Neuron (in vitro differentiated cells): Measurements from ENCODE around the gene FAM227B.
"Not testable (repeated sequence)": the region's sequence is repeated elsewhere in the genome, so short reads cannot be mapped to it uniquely, and the experiment has no call there.

ENCODE experiments used
- H2AFZ ChIP-seq: one replicate; pipeline ENCODE4 v1.6.1; 2013; ENCODE audit warnings: low read depth, mild to moderate bottlenecking, inconsistent platforms, low read length, moderate library complexity
- H3K27me3 ChIP-seq: one replicate; pipeline ENCODE4 v1.6.1; 2013; ENCODE audit warnings: low read length; ENCODE audit not compliant: insufficient read depth
- H3K36me3 ChIP-seq: one replicate; pipeline ENCODE4 v1.6.1; 2013; ENCODE audit warnings: low read length; ENCODE audit not compliant: insufficient read depth
- H3K4me1 ChIP-seq: one replicate; pipeline ENCODE4 v1.6.1; 2013; ENCODE audit warnings: low read length; ENCODE audit not compliant: insufficient read depth
- H3K4me3 ChIP-seq: 2 replicates; pipeline ENCODE4 v1.5.1; 2013; ENCODE audit warnings: mild to moderate bottlenecking, low read length, moderate library complexity
- H3K9me3 ChIP-seq: one replicate; pipeline ENCODE4 v1.6.1; 2013; ENCODE audit warnings: low read length

FAM227B gene

GRCh38 chr15:49412797-49413196 lies 207.8 kb downstream of the FAM227B start:
- no peaks in the 10 kb centered on the region for H3K4me1 ChIP-seq

DNA sequence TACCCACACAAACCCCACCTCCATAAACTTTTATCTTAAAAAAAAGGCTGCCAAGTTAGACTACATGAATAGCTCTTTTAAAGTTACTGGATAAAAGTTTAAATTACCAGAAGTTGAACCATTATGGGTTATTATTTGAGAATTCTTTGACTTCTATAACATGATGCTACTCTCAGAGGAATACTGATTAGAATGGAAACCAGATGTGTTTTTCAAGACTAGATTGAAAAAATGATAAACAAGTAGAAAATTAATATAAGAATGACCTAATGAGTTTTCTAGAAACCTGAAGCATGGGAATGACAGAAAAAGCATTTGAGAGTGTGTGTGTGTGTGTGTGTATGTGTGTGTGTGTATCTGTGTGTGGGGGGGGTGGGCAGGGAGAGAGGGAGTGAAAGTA lies 210.0 kb downstream of the FAM227B start:
- Histone ChIP-seq H3K9me3 (no peaks in the 10 kb centered on the region), H2AFZ (no peak overlapping the region), H3K27me3 (no peaks in the 10 kb centered on the region), H3K4me1 (no peaks in the 10 kb centered on the region), H3K36me3 (no peaks in the 10 kb centered on the region), H3K4me3 (no peak overlapping the region)

More at GRCh38 chr15:49412797-49413196, 207.8 kb downstream of the FAM227B start:
- Histone ChIP-seq H3K27me3 (no peaks in the 10 kb centered on the region), H3K9me3 (no peaks in the 10 kb centered on the region), H3K4me3 (no peak overlapping the region), H3K36me3 (no peaks in the 10 kb centered on the region), H2AFZ (no peak overlapping the region)

DNA sequence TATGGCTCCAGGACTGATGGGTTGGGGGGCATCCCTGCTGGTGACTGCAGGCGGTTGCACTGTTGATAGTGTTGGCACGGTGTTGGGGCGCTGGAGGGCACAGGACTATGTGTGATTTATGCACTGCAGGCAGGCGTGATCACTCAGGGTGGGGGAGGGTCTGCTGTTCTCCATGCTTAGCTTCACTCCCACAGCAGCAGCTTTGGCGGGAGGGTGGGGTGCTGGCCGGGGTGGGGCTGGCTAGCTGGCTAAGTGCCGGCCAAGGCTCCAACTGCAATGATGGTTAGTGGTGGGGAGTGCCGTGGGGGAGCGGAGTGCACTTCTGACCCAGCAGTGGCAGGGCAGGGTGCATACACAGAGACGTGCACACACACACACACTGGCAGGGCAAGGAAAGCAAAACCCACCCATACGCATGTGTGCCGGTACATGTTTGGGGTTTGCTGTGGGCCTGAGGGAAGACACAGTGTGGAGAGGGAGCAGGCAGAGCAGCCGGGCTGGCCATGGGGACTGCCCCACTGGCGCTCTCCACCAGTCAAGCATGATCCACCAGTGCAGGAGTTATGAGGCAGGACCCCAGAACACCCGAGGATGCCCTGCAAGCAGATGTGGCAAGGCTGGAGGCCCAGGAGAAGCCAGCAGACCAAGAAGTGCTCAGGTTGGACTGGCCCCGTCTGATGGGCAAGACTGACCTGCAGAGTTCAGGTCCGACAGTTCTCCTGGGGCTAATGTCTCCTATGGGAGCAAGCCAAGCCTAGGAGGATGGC lies 214.1 kb downstream of the FAM227B start:
- Histone ChIP-seq H3K9me3 (no peaks in the 10 kb centered on the region), H3K4me3 (no peak overlapping the region), H3K4me1 (no peaks in the 10 kb centered on the region), H3K27me3 (no peaks in the 10 kb centered on the region), H2AFZ (no peak overlapping the region), H3K36me3 (no peaks in the 10 kb centered on the region)

DNA sequence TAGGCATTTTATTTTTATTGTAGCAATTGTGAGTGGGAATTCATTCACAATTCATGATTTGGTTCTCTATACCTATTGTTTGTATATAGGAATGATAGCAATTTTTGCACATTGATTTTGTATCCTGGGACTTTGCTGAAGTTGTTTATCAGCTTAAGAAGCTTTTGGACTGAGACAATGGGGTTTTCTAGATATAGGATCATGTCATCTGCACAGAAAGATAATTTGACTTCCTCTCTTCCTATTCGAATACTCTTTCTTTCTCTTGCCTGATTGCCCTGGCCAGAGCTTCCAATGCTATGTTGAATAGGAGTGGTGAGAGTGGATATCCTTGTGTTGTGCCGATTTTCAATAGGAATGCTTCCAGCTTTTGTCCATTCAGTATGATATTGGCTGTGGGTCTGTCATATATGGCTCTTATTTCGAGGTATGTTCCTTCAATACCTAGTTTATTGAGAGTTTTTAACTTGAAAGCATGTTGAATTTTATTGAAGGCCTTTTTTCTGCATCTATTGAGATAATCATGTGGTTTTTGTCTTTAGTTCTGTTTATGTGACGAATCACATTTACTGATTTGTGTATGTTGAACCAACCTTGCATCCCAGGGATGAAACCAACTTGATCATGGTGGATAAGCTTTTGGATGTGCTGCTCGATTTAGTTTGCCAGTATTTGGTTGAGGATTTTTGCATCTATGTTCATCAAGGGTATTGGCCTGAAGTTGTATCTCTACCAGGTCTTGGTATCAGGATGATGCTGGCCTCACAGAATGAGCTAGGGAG lies 217.9 kb downstream of the FAM227B start:
- not testable (repeated sequence) for H3K36me3 ChIP-seq, H3K9me3 ChIP-seq, H3K4me3 ChIP-seq, H3K4me1 ChIP-seq, H2AFZ ChIP-seq, H3K27me3 ChIP-seq

DNA sequence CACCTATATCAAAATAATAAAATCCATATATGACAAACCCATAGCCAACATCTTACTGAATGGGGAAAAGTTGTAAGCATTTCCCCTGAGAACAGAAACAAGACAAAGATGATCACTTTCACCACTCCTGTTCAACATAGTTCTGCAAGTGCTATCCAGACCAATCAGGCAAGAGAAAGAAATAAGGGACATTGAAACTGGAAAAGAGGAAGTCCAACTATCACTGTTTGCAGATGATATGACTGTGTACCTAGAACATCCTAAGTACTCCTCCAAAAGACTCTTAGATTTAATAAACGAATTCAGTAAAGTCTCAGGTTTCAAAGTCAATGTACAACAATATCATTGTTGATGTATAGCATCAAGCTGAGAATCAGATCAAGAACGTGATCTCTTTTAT lies 233.1 kb downstream of the FAM227B start:
- Histone ChIP-seq H3K27me3 (no peaks in the 10 kb centered on the region), H2AFZ (no peak overlapping the region), H3K9me3 (no peaks in the 10 kb centered on the region), H3K4me1 (peaks cover 4% of the 10 kb centered on the region), H3K4me3 (no peak overlapping the region), H3K36me3 (no peaks in the 10 kb centered on the region)

- no peak overlapping the region for H2AFZ ChIP-seq
- peaks cover 6% of the 10 kb centered on the region for H3K4me1 ChIP-seq
- no peaks in the 10 kb centered on the region for H3K9me3 ChIP-seq
- no peaks in the 10 kb centered on the region for H3K27me3 ChIP-seq
- H3K36me3 ChIP-seq, result no peaks in the 10 kb centered on the region
- H3K4me3 ChIP-seq, result no peak overlapping the region
Observed at GRCh38 chr15:49383266-49383665, 237.4 kb downstream of the FAM227B start.

GRCh38 chr15:49382394-49382793 lies 238.2 kb downstream of the FAM227B start:
- Histone ChIP-seq H3K4me1 (peaks cover 6% of the 10 kb centered on the region), H3K4me3 (no peak overlapping the region), H3K36me3 (no peaks in the 10 kb centered on the region), H3K27me3 (no peaks in the 10 kb centered on the region), H3K9me3 (no peaks in the 10 kb centered on the region), H2AFZ (no peak overlapping the region)

GRCh38 chr15:49380912-49381311 lies 239.7 kb downstream of the FAM227B start:
- Histone ChIP-seq H3K27me3 (no peaks in the 10 kb centered on the region), H3K36me3 (no peaks in the 10 kb centered on the region), H3K4me3 (no peak overlapping the region), H3K4me1 (peaks cover 6% of the 10 kb centered on the region), H2AFZ (no peak overlapping the region), H3K9me3 (no peaks in the 10 kb centered on the region)

DNA sequence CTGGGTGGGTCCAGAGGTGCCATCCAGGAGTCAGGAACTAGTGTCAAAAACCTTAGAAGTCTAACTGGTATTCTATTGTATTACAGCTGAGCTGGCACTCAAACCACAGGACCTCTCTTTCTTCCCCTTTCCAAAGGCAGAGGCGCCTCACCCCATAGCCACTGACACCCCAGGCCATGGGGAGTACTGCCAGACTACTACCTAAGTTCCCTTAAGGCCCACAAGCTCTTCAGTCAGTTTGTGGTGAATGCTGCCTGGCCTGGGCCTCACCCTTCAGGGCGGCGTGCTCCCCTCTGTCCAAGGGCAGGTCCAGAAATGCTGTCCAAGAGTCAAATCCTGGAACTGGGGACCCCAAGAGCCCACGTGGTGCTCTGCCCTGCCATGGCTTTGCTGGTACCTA lies 240.6 kb downstream of the FAM227B start:
- Histone ChIP-seq H3K36me3 (no peaks in the 10 kb centered on the region), H2AFZ (no peak overlapping the region), H3K27me3 (no peaks in the 10 kb centered on the region), H3K9me3 (no peaks in the 10 kb centered on the region), H3K4me1 (peaks cover 6% of the 10 kb centered on the region), H3K4me3 (no peak overlapping the region)

- Histone ChIP-seq H3K36me3 (no peaks in the 10 kb centered on the region), H2AFZ (no peak overlapping the region), H3K9me3 (no peaks in the 10 kb centered on the region), H3K4me1 (peaks cover 6% of the 10 kb centered on the region), H3K27me3 (no peaks in the 10 kb centered on the region), H3K4me3 (no peak overlapping the region)
Observed at GRCh38 chr15:49372366-49372765, 248.3 kb downstream of the FAM227B start.

DNA sequence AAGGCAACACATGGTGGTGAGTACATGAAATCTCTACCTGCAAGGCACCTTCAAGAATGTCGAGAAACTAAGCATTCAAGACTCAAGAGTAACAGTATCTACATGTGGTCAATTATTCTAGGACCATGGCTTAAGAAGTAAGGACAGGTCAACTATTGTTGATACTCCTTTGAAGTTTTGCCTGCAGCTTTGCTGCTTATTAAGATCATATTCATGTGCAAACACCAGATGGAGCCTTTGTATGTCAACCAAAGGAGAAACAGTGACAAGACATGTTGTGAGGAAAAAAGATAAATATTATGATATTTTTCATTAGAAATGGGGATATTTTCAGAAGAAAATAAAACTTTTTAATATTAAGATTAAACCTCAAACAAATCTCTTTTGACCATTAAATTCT lies 249.8 kb downstream of the FAM227B start:
- Histone ChIP-seq H3K4me3 (no peak overlapping the region), H2AFZ (no peak overlapping the region), H3K9me3 (no peaks in the 10 kb centered on the region), H3K36me3 (no peaks in the 10 kb centered on the region), H3K27me3 (no peaks in the 10 kb centered on the region), H3K4me1 (peaks cover 6% of the 10 kb centered on the region)

GRCh38 chr15:49366496-49366895 lies 254.1 kb downstream of the FAM227B start:
- H3K4me3 ChIP-seq, result no peak overlapping the region
- H3K4me1 ChIP-seq, result no peaks in the 10 kb centered on the region
- H3K9me3 ChIP-seq, result no peaks in the 10 kb centered on the region
- H2AFZ ChIP-seq, result no peak overlapping the region
- no peaks in the 10 kb centered on the region for H3K27me3 ChIP-seq
- H3K36me3 ChIP-seq, result no peaks in the 10 kb centered on the region

GRCh38 chr15:49361370-49361769 lies 259.2 kb downstream of the FAM227B start:
- H3K9me3 ChIP-seq, result no peaks in the 10 kb centered on the region
- H3K27me3 ChIP-seq, result no peaks in the 10 kb centered on the region
- H3K4me3 ChIP-seq, result no peak overlapping the region
- H2AFZ ChIP-seq, result no peak overlapping the region
- no peaks in the 10 kb centered on the region for H3K4me1 ChIP-seq
- H3K36me3 ChIP-seq, result no peaks in the 10 kb centered on the region
